GM12878 (cell line): ENCODE results near the gene GNAI2. TPM values are rescaled to one million over a fixed set of nuclear protein-coding genes. Genes with fewer than 3 reads are reported as not detected.

Experiments
- ATAC-seq: fragments of 200-7000 bp; cut with Tn5 transposase; 3 replicates; pipeline ENCODE4 v1.9.1; 2020; ENCODE audit warnings: mild to moderate bottlenecking, moderate library complexity
- BruUV-seq: library from RNA; stranded (reverse); fragments of 400-500 nt; replicated peaks from 2 replicates; lab custom pipeline; 2021; lab: Mats Ljungman, UMichigan
- CTCF ChIA-PET: fragments of 300-600 bp; sonication (Branson Sonifier 250); formaldehyde crosslinking; extraction: SDS; loops from one replicate; lab custom pipeline; 2021; ENCODE audit warnings: inconsistent platforms; lab: Yijun Ruan, JAX
- POLR2A ChIA-PET: fragments of 350-600 bp; formaldehyde crosslinking; extraction: SDS; loops from one replicate; lab custom pipeline; 2021; ENCODE audit warnings: inconsistent platforms; lab: Charles Lee
- RAD21 ChIA-PET: fragments of 300-600 bp; sonication (Branson Sonifier 250); formaldehyde crosslinking; loops from one replicate; lab custom pipeline; 2023; ENCODE audit warnings: antibody characterized with exemption; ENCODE audit not compliant: unreplicated experiment; lab: Charles Lee
- SMC1A ChIA-PET: fragments of 300-600 bp; sonication (Branson Sonifier 250); formaldehyde crosslinking; loops from one replicate; lab custom pipeline; 2023; ENCODE audit not compliant: unreplicated experiment, uncharacterized antibody; lab: Charles Lee
- DNase-seq: peaks from one replicate; pipeline ENCODE4 v3.0.0-alpha.2; 2011; ENCODE audit warnings: low read depth, low spot score
- FAIRE-seq: peaks from 3 replicates; lab custom pipeline; 2011; peaks lifted over from hg19 to GRCh38; lab: Jason Lieb, UNC
- H2AFZ ChIP-seq: 2 replicates; pipeline ENCODE4 v1.6.0; 2011; ENCODE audit warnings: low read depth, low read length, control low read depth; ENCODE audit not compliant: control insufficient read depth
- H3K27ac ChIP-seq: 2 replicates; pipeline ENCODE4 v1.5.1; 2011; ENCODE audit warnings: control low read depth; ENCODE audit not compliant: control insufficient read depth, insufficient read depth
- H3K27me3 ChIP-seq, 2 experiments: replicated peaks in 1 of 2; 2 replicates each; pipeline versions ENCODE4 v1.6.0 to v1.6.1; 2011; ENCODE audit warnings: low read length in 1 of 2; ENCODE audit not compliant: control insufficient read depth in 2 of 2, insufficient read depth in 2 of 2
- H3K36me3 ChIP-seq, 2 experiments: 2 replicates each; pipeline ENCODE4 v1.5.1; 2011; ENCODE audit warnings: low read length in 1 of 2; ENCODE audit not compliant: control insufficient read depth in 2 of 2, insufficient read depth in 2 of 2
- H3K4me1 ChIP-seq: 2 replicates; pipeline ENCODE4 v1.6.1; 2011; ENCODE audit warnings: mild to moderate bottlenecking, low read length, moderate library complexity, mixed read lengths; ENCODE audit not compliant: control insufficient read depth, insufficient read depth
- H3K4me2 ChIP-seq: 2 replicates; pipeline ENCODE4 v1.6.0; 2011; ENCODE audit warnings: control low read depth; ENCODE audit not compliant: control insufficient read depth, insufficient read depth
- H3K4me3 ChIP-seq: fragments of 200-600 bp; sonication (generic); 2 replicates; pipeline ENCODE4 v1.5.1; 2016
- H3K79me2 ChIP-seq: 2 replicates; pipeline ENCODE4 v1.6.0; 2011; ENCODE audit warnings: low read length; ENCODE audit not compliant: control insufficient read depth, insufficient read depth
- H3K9ac ChIP-seq: 2 replicates; pipeline ENCODE4 v1.8.0; 2011; ENCODE audit warnings: low read length, control low read depth, mixed read lengths; ENCODE audit not compliant: control insufficient read depth, insufficient read depth
- H3K9me3 ChIP-seq: replicated peaks from 3 replicates; pipeline ENCODE4 v1.5.1; 2011; ENCODE audit warnings: mild to moderate bottlenecking, low read length; ENCODE audit not compliant: control insufficient read depth, insufficient read depth
- H4K20me1 ChIP-seq: 2 replicates; pipeline ENCODE4 v1.6.0; 2011; ENCODE audit not compliant: control insufficient read depth, insufficient read depth
- CREB1 ChIP-seq: IDR thresholded peaks from 2 replicates; pipeline ENCODE4 v1.6.1; 2012; ENCODE audit warnings: low read depth, mild to moderate bottlenecking, inconsistent platforms
- IKZF1 ChIP-seq: fragments of 450-650 bp; conservative IDR thresholded peaks from 2 replicates; pipeline ENCODE4 v1.6.1; 2017; ENCODE audit warnings: antibody characterized with exemption, mild to moderate bottlenecking
- IRF4 ChIP-seq: IDR thresholded peaks from 2 replicates; pipeline ENCODE4 v1.6.1; 2011; ENCODE audit warnings: low read depth, low read length
- MTA3 ChIP-seq: IDR thresholded peaks from 2 replicates; pipeline ENCODE4 v1.6.1; 2012; ENCODE audit warnings: low read length, inconsistent platforms, borderline replicate concordance
- PML ChIP-seq: IDR thresholded peaks from 2 replicates; pipeline ENCODE4 v1.6.1; 2012; ENCODE audit warnings: low read length, inconsistent platforms
- TCF7 ChIP-seq: IDR thresholded peaks from 2 replicates; pipeline ENCODE4 v1.6.1; 2014; ENCODE audit warnings: antibody characterized with exemption, borderline replicate concordance
- WGBS: methylation state at CpG from one replicate; pipeline ENCODE4 v1.1.6; 2016; ENCODE audit warnings: low lambda C conversion rate; ENCODE audit not compliant: insufficient replicate concordance, insufficient coverage; ENCODE audit errors: missing lambda C conversion rate; 5-methylcytosine and 5-hydroxymethylcytosine counted together
- in situ Hi-C: fragments of 300-500 bp; cut with MboI; formaldehyde crosslinking; loops from 9 replicates; pipeline ENCODE4 v1.14.3; 2018; ENCODE audit warnings: mixed read lengths
- intact Hi-C: fragments of 100-400 bp; cut with micrococcal nuclease; formaldehyde crosslinking; loops from one replicate; pipeline ENCODE4 v1.14.2; 2022; ENCODE audit not compliant: unreplicated experiment
- polyA plus RNA-seq, 11 experiments: library from polyadenylated mRNA; depleted of rRNA in 4 of 11; unstranded in 6 of 11; stranded (reverse) in 5 of 11; fragments of >200 nt; fragmentation: Nextera tagmentation in 4 of 11; fragmentation: Illumina TruSeq in 1 of 11; extraction: Ambion mirVana in 4 of 11; extraction: Trizol in 1 of 11; gene quantifications; 1 replicate in 1 of 11; 2 replicates in 10 of 11; pipeline versions ENCODE4 v1.2.1 to v1.2.3, GENCODE V29; 2011 to 2016; ENCODE audit warnings: inconsistent platforms in 2 of 11, missing spikeins in 2 of 11, low read depth in 1 of 11
- total RNA-seq, 4 experiments: library from RNA; depleted of rRNA in 3 of 4; stranded (reverse); fragments of >200 nt in 3 of 4; fragmentation: Illumina TruSeq in 1 of 4; extraction: Trizol in 1 of 4; gene quantifications; 2 replicates each; pipeline versions ENCODE4 v1.2.1 to v1.2.3, GENCODE V29; 2013 to 2021
- TF ChIP-seq, protein P1 (sequence below): IDR thresholded peaks from 2 replicates; pipeline ENCODE4 v1.6.1; 2012; ENCODE audit warnings: low read depth, low read length, improper control_type of control experiment
- TF ChIP-seq, protein P2 (sequence below): IDR thresholded peaks from 2 replicates; pipeline ENCODE4 v1.6.1; 2012; ENCODE audit warnings: low read depth, low read length, improper control_type of control experiment
- TF ChIP-seq, protein P3 (sequence below): IDR thresholded peaks from 2 replicates; pipeline ENCODE4 v1.6.1; 2012; ENCODE audit warnings: improper control_type of control experiment, low read depth, low read length; ENCODE audit not compliant: insufficient replicate concordance
- TF ChIP-seq, protein P4 (sequence below): fragments of 450-650 bp; IDR thresholded peaks from 2 replicates; pipeline ENCODE4 v1.6.1; 2017; ENCODE audit warnings: antibody characterized with exemption, mild to moderate bottlenecking, moderate library complexity

GNAI2 gene
- total and polyA plus RNA-seq, 10 of the 15 experiments (the other 5 are each of a cell fraction or from before 2014, with no cell fraction given) = 5.0 to 346 (median 237) TPM

DNA sequence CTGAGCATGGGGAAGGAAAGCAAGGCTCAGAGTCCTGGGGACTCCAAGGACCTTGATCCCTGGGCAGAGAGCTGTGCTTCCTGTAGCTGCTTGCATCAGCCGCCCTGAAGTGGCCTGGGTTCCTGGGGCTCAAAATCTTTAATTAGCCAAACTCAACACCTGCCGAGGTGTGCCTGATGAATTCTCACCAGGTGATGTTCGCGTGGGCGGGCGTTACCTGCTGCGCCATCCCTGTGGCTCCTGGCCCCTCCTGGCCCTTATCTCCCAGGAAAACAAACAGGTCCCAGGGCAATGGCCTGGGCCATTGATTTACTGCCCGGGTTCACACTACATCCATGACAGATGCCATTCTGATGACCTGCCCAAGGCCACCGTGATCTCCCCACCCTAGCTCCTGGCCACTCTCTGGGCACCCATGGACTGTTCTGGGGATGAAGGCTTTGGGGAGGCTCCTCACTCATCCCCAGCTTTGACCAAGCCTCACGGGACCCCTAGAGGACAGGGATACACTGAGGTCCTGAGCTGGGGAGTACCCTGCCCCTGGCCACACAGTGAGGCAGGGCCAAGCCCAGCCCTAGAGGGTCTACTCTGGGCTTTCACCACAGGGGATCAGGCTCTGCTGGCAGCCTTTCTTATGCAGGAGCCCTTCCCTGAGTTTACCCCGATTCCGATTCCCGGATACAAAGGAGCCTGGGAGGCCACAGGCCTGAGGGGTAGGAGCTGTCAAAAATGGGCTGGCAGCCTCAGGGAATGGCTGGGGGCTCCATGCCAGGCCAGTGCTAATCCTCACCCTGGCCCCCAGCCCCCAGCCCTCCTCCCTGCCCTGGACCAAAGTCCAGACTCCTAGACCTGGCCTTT is 25.3 kb upstream of the GNAI2 start:
- TF ChIP-seq TCF7 (no peak), MTA3 (no peak), IRF4 (no peak), IKZF1 (no peak), CREB1 (no peak), PML (no peak)
- TF ChIP-seq, protein P1, sequence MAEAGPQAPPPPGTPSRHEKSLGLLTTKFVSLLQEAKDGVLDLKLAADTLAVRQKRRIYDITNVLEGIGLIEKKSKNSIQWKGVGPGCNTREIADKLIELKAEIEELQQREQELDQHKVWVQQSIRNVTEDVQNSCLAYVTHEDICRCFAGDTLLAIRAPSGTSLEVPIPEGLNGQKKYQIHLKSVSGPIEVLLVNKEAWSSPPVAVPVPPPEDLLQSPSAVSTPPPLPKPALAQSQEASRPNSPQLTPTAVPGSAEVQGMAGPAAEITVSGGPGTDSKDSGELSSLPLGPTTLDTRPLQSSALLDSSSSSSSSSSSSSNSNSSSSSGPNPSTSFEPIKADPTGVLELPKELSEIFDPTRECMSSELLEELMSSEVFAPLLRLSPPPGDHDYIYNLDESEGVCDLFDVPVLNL = no peak
- TF ChIP-seq, protein P2, sequence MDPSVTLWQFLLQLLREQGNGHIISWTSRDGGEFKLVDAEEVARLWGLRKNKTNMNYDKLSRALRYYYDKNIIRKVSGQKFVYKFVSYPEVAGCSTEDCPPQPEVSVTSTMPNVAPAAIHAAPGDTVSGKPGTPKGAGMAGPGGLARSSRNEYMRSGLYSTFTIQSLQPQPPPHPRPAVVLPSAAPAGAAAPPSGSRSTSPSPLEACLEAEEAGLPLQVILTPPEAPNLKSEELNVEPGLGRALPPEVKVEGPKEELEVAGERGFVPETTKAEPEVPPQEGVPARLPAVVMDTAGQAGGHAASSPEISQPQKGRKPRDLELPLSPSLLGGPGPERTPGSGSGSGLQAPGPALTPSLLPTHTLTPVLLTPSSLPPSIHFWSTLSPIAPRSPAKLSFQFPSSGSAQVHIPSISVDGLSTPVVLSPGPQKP = no peak
- TF ChIP-seq, protein P3, sequence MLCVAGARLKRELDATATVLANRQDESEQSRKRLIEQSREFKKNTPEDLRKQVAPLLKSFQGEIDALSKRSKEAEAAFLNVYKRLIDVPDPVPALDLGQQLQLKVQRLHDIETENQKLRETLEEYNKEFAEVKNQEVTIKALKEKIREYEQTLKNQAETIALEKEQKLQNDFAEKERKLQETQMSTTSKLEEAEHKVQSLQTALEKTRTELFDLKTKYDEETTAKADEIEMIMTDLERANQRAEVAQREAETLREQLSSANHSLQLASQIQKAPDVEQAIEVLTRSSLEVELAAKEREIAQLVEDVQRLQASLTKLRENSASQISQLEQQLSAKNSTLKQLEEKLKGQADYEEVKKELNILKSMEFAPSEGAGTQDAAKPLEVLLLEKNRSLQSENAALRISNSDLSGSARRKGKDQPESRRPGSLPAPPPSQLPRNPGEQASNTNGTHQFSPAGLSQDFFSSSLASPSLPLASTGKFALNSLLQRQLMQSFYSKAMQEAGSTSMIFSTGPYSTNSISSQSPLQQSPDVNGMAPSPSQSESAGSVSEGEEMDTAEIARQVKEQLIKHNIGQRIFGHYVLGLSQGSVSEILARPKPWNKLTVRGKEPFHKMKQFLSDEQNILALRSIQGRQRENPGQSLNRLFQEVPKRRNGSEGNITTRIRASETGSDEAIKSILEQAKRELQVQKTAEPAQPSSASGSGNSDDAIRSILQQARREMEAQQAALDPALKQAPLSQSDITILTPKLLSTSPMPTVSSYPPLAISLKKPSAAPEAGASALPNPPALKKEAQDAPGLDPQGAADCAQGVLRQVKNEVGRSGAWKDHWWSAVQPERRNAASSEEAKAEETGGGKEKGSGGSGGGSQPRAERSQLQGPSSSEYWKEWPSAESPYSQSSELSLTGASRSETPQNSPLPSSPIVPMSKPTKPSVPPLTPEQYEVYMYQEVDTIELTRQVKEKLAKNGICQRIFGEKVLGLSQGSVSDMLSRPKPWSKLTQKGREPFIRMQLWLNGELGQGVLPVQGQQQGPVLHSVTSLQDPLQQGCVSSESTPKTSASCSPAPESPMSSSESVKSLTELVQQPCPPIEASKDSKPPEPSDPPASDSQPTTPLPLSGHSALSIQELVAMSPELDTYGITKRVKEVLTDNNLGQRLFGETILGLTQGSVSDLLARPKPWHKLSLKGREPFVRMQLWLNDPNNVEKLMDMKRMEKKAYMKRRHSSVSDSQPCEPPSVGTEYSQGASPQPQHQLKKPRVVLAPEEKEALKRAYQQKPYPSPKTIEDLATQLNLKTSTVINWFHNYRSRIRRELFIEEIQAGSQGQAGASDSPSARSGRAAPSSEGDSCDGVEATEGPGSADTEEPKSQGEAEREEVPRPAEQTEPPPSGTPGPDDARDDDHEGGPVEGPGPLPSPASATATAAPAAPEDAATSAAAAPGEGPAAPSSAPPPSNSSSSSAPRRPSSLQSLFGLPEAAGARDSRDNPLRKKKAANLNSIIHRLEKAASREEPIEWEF = no peak
- TF ChIP-seq, protein P4, sequence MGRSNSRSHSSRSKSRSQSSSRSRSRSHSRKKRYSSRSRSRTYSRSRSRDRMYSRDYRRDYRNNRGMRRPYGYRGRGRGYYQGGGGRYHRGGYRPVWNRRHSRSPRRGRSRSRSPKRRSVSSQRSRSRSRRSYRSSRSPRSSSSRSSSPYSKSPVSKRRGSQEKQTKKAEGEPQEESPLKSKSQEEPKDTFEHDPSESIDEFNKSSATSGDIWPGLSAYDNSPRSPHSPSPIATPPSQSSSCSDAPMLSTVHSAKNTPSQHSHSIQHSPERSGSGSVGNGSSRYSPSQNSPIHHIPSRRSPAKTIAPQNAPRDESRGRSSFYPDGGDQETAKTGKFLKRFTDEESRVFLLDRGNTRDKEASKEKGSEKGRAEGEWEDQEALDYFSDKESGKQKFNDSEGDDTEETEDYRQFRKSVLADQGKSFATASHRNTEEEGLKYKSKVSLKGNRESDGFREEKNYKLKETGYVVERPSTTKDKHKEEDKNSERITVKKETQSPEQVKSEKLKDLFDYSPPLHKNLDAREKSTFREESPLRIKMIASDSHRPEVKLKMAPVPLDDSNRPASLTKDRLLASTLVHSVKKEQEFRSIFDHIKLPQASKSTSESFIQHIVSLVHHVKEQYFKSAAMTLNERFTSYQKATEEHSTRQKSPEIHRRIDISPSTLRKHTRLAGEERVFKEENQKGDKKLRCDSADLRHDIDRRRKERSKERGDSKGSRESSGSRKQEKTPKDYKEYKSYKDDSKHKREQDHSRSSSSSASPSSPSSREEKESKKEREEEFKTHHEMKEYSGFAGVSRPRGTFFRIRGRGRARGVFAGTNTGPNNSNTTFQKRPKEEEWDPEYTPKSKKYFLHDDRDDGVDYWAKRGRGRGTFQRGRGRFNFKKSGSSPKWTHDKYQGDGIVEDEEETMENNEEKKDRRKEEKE = no peak
- FAIRE-seq (no peak), ATAC-seq (no peak), DNase-seq (no peak)
- Histone ChIP-seq H3K9me3 (no peaks in the 10 kb centered on the region), H2AFZ (no peak overlapping the region), H3K4me1 (no peaks in the 10 kb centered on the region), H3K36me3 (no peaks in the 10 kb centered on the region), H3K9ac (no peak overlapping the region), H3K27me3 (peaks cover 5 to 9% of the 10 kb centered on the region in 2 experiments), H3K4me3 (no peak overlapping the region), H3K79me2 (no peaks in the 10 kb centered on the region), H3K4me2 (no peak overlapping the region), H3K27ac (no peak overlapping the region), H4K20me1 (no peaks in the 10 kb centered on the region)
- no TSS peak for BruUV-seq
- in situ Hi-C loops (no loop called here), intact Hi-C loops (no loop called here)
- ChIA-PET SMC1A (no interaction called here), CTCF (interaction anchor here (0.9 to 2.1 kb wide), 4 partner anchors 11 to 62 kb away, joined by 3 to 8 read pairs (median 4); no protein-coding TSS in a partner anchor), POLR2A (interaction anchor here (1.1 to 1.4 kb wide), 2 partner anchors 9 to 25 kb away, joined by 3 read pairs; partner anchors contain the start of gene GNAI2), RAD21 (interaction anchor here (0.7 to 1.4 kb wide), 3 partner anchors 14 to 641 kb away, joined by 3 to 5 read pairs (median 5); no protein-coding TSS in a partner anchor)
- WGBS = 44% methylated on average over 13 of the region's 13 CpGs
